CD14-positive monocyte (primary cell): Measurements from ENCODE around the gene ZRANB1. TPM values are rescaled to one million over a fixed set of nuclear protein-coding genes. Genes with fewer than 3 reads are reported as not detected.
A peak's percentile ranks its signal among the peaks of the same experiment; 100 is the strongest.

Experiments
- DNase-seq, 3 donors: peaks; one replicate each; pipeline ENCODE4 v3.0.0-alpha.2; 2011 to 2022
- H2AFZ ChIP-seq: 2 replicates; pipeline ENCODE4 v1.6.0; 2012; ENCODE audit warnings: mild to moderate bottlenecking, low read depth, low read length, inconsistent platforms; ENCODE audit not compliant: insufficient read depth, poor library complexity, severe bottlenecking
- H3K27ac ChIP-seq, 2 donors: 1 replicate in 1 of 2; 2 replicates in 1 of 2; pipeline ENCODE4 v1.5.1; 2012 to 2013; ENCODE audit warnings: low read length in 2 of 2, control low read depth in 1 of 2, inconsistent platforms in 1 of 2, low read depth in 1 of 2, mild to moderate bottlenecking in 1 of 2
- H3K27me3 ChIP-seq, 2 donors: one replicate each; pipeline versions ENCODE4 v1.6.0 to v1.6.1; 2011 to 2013; ENCODE audit warnings: low read length in 2 of 2; ENCODE audit not compliant: control insufficient read depth in 2 of 2, insufficient read depth in 2 of 2
- H3K36me3 ChIP-seq, 2 donors: replicated peaks in 1 of 2; 1 replicate in 1 of 2; 2 replicates in 1 of 2; pipeline versions ENCODE4 v1.5.1 to v1.6.1; 2012 to 2013; ENCODE audit warnings: low read length in 2 of 2, control low read depth in 1 of 2, inconsistent platforms in 1 of 2, mild to moderate bottlenecking in 1 of 2; ENCODE audit not compliant: insufficient read depth in 2 of 2, control insufficient read depth in 1 of 2
- H3K4me1 ChIP-seq, 2 donors: 1 replicate in 1 of 2; 2 replicates in 1 of 2; pipeline versions ENCODE4 v1.5.1 to v1.6.1; 2012 to 2013; ENCODE audit warnings: low read length in 2 of 2, control low read depth in 1 of 2, inconsistent platforms in 1 of 2, mild to moderate bottlenecking in 1 of 2, moderate library complexity in 1 of 2; ENCODE audit not compliant: insufficient read depth in 2 of 2, control insufficient read depth in 1 of 2
- H3K4me2 ChIP-seq: replicated peaks from 2 replicates; pipeline ENCODE3; 2012; ENCODE audit warnings: low read length, moderate library complexity, mild to moderate bottlenecking; ENCODE audit not compliant: poor library complexity, severe bottlenecking; ENCODE audit errors: extremely low read depth
- H3K4me3 ChIP-seq, 3 experiments: fragments of 200-600 bp in 1 of 3; sonication (generic) in 1 of 3; replicated peaks in 1 of 3; 1 replicate in 2 of 3; 2 replicates in 1 of 3; pipeline ENCODE4 v1.5.1; 2011 to 2013; ENCODE audit warnings: low read length in 3 of 3, mild to moderate bottlenecking in 3 of 3, control low read depth in 2 of 3, low read depth in 2 of 3, inconsistent platforms in 1 of 3, moderate library complexity in 1 of 3
- H3K79me2 ChIP-seq: 2 replicates; pipeline ENCODE4 v1.6.0; 2012; ENCODE audit warnings: mild to moderate bottlenecking, control low read depth, inconsistent platforms, low read length, moderate library complexity; ENCODE audit not compliant: insufficient read depth
- H3K9ac ChIP-seq: 2 replicates; pipeline ENCODE4 v1.6.0; 2017; ENCODE audit warnings: low read length, mild to moderate bottlenecking; ENCODE audit not compliant: insufficient read depth, poor library complexity, severe bottlenecking
- H3K9me3 ChIP-seq, 2 donors: replicated peaks in 1 of 2; 1 replicate in 1 of 2; 2 replicates in 1 of 2; pipeline versions ENCODE4 v1.5.1 to v1.6.1; 2012 to 2013; ENCODE audit warnings: low read length in 2 of 2, control low read depth in 1 of 2; ENCODE audit not compliant: control insufficient read depth in 1 of 2, insufficient read depth in 1 of 2
- H4K20me1 ChIP-seq: 2 replicates; pipeline ENCODE4 v1.6.0; 2012; ENCODE audit warnings: mild to moderate bottlenecking, low read length, control low read depth, moderate library complexity; ENCODE audit not compliant: insufficient read depth
- H3K27ac Mint-ChIP-seq, 7 donors: one replicate each; pipeline ENCODE4 v1.8.0; 2020; ENCODE audit warnings: mild to moderate bottlenecking in 7 of 7, mixed read lengths in 7 of 7, moderate library complexity in 6 of 7, inconsistent platforms in 2 of 7
- H3K27me3 Mint-ChIP-seq, 3 donors: one replicate each; pipeline ENCODE4 v1.8.0; 2021 to 2022; ENCODE audit warnings: low read depth in 3 of 3, mild to moderate bottlenecking in 3 of 3, mixed read lengths in 3 of 3, moderate library complexity in 3 of 3, inconsistent platforms in 1 of 3
- H3K36me3 Mint-ChIP-seq, 2 donors: one replicate each; pipeline ENCODE4 v1.8.0; 2020; ENCODE audit warnings: mixed read lengths in 2 of 2, inconsistent platforms in 1 of 2, mild to moderate bottlenecking in 1 of 2
- H3K4me1 Mint-ChIP-seq: one replicate; pipeline ENCODE4 v1.8.0; 2020; ENCODE audit warnings: mild to moderate bottlenecking, mixed read lengths
- H3K4me3 Mint-ChIP-seq, 2 donors: one replicate each; pipeline ENCODE4 v1.8.0; 2020; ENCODE audit warnings: mild to moderate bottlenecking in 2 of 2, mixed read lengths in 2 of 2, moderate library complexity in 1 of 2
- H3K9me3 Mint-ChIP-seq, 7 donors: one replicate each; pipeline ENCODE4 v1.8.0; 2020 to 2022; ENCODE audit warnings: mixed read lengths in 7 of 7, mild to moderate bottlenecking in 6 of 7, moderate library complexity in 6 of 7, inconsistent platforms in 2 of 7
- WGBS: methylation state at CpG from one replicate; pipeline ENCODE4 v1.1.5; 2013; ENCODE audit warnings: missing lambda C conversion rate; ENCODE audit not compliant: insufficient coverage; 5-methylcytosine and 5-hydroxymethylcytosine counted together
- intact Hi-C, 2 donors: fragments of 100-400 bp; cut with micrococcal nuclease; formaldehyde crosslinking; loops; one replicate each; pipeline versions ENCODE4 v1.15.0 to v1.15.1; 2023
- polyA plus RNA-seq, 3 donors: library from polyadenylated mRNA; depleted of rRNA in 1 of 3; unstranded in 2 of 3; stranded (reverse) in 1 of 3; fragments of 300-500 nt in 2 of 3; fragments of >200 nt in 1 of 3; fragmentation: Illumina TruSeq in 2 of 3; gene quantifications; 1 replicate in 2 of 3; 2 replicates in 1 of 3; pipeline ENCODE4 v1.2.3, GENCODE V29; 2012 to 2021
- TF ChIP-seq, protein P1 (sequence below): fragments of 200-600 bp; IDR thresholded peaks from one replicate; pipeline ENCODE4 v1.8.0; 2022; ENCODE audit warnings: antibody characterized with exemption, mild to moderate bottlenecking

The ZRANB1 gene
- polyA plus RNA-seq, 3 donors = 2.7 to 5.6 (median 3.1) TPM

DNA sequence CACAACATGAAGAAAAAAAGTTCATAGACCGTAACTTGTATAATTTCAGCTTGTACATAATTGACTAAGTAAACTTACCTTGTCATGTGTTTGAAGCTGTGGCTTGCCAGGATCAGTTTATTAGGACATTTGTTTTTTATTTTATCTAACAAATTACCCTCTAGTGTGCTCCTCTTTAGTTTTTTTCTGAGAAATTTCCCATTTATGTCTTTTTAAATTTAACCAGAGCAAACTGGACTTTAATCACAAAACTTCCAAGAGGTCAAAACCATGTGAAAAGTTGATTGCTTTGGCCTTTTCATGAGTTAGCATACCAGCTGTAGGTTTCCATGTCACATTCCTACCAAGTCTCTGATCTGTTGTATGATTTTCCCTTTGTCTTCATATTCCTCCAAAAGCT is 42.5 kb downstream of the ZRANB1 start:
- no peak overlapping the region for H3K4me2 ChIP-seq
- peaks cover 49% of the 10 kb centered on the region for H4K20me1 ChIP-seq
- no CpG with 5 or more reads among the region's 1 CpG for WGBS
- no peaks in the 10 kb centered on the region for H3K9me3 Mint-ChIP-seq
- H3K4me1 ChIP-seq = no peaks in the 10 kb centered on the region
- no peak overlapping the region for H2AFZ ChIP-seq
- peak overlapping the region in 1 of 7 donors; percentile 5 for H3K27ac Mint-ChIP-seq
- no peaks in the 10 kb centered on the region for H3K79me2 ChIP-seq
- H3K27ac ChIP-seq = no peak overlapping the region
- no peak overlapping the region for H3K4me3 ChIP-seq
- H3K27me3 ChIP-seq = no peaks in the 10 kb centered on the region
- no peaks in the 10 kb centered on the region for H3K27me3 Mint-ChIP-seq
- TF ChIP-seq, protein P1, sequence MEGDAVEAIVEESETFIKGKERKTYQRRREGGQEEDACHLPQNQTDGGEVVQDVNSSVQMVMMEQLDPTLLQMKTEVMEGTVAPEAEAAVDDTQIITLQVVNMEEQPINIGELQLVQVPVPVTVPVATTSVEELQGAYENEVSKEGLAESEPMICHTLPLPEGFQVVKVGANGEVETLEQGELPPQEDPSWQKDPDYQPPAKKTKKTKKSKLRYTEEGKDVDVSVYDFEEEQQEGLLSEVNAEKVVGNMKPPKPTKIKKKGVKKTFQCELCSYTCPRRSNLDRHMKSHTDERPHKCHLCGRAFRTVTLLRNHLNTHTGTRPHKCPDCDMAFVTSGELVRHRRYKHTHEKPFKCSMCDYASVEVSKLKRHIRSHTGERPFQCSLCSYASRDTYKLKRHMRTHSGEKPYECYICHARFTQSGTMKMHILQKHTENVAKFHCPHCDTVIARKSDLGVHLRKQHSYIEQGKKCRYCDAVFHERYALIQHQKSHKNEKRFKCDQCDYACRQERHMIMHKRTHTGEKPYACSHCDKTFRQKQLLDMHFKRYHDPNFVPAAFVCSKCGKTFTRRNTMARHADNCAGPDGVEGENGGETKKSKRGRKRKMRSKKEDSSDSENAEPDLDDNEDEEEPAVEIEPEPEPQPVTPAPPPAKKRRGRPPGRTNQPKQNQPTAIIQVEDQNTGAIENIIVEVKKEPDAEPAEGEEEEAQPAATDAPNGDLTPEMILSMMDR = no peak
- no peak overlapping the region for H3K4me3 Mint-ChIP-seq
- H3K36me3 Mint-ChIP-seq = peaks cover 80 to 83% of the 10 kb centered on the region in 2 donors
- H3K9ac ChIP-seq = no peak overlapping the region
- DNase-seq = no peak
- H3K4me1 Mint-ChIP-seq = peaks cover 2% of the 10 kb centered on the region
- intact Hi-C loops = no loop called here
- H3K9me3 ChIP-seq = no peaks in the 10 kb centered on the region
- peaks cover 68 to 96% of the 10 kb centered on the region in 2 donors for H3K36me3 ChIP-seq

DNA sequence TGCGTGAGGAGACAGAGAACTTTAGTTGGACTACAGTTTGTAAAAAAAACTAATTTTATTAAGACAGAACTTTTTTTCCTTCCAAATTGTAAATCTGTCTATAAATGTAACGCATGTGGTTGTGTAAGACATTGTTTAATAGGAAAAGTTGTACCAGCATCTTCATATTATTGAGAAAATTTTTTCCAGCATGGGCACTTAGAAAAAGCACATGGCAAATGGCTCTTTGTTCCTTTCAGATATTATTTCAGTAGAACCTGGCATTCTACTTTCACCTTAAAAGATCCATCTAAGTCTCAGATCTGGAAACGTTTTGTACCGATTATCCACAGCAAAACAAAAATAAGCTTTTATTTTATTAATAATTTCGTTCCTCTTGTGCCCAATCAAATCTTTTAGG is 43.2 kb downstream of the ZRANB1 start:
- peaks cover 51% of the 10 kb centered on the region for H4K20me1 ChIP-seq
- TF ChIP-seq, protein P1 = no peak
- Mint-ChIP-seq H3K9me3 (no peaks in the 10 kb centered on the region), H3K36me3 (peaks cover 82 to 86% of the 10 kb centered on the region in 2 donors), H3K4me1 (peaks cover 2% of the 10 kb centered on the region), H3K4me3 (no peak overlapping the region), H3K27ac (no peak overlapping the region), H3K27me3 (no peaks in the 10 kb centered on the region)
- H3K79me2 ChIP-seq = no peaks in the 10 kb centered on the region
- H3K9me3 ChIP-seq = no peaks in the 10 kb centered on the region
- H2AFZ ChIP-seq = no peak overlapping the region
- peaks cover 73 to 96% of the 10 kb centered on the region in 2 donors for H3K36me3 ChIP-seq
- intact Hi-C loops = no loop called here
- no peak overlapping the region for H3K4me3 ChIP-seq
- H3K4me1 ChIP-seq = no peaks in the 10 kb centered on the region
- no peak overlapping the region for H3K9ac ChIP-seq
- no peak for DNase-seq
- no peaks in the 10 kb centered on the region for H3K27me3 ChIP-seq
- WGBS = no CpG with 5 or more reads among the region's 5 CpGs
- H3K27ac ChIP-seq = no peak overlapping the region
- H3K4me2 ChIP-seq = no peak overlapping the region
